IPS DF 4.7 (cell line): ENCODE data around the gene DRC3.

Experiments
- DNase-seq: peaks from one replicate; pipeline ENCODE4 v3.0.0-alpha.2; 2013; ENCODE audit warnings: low spot score; ENCODE audit errors: extremely low read depth

Gene DRC3

DNA sequence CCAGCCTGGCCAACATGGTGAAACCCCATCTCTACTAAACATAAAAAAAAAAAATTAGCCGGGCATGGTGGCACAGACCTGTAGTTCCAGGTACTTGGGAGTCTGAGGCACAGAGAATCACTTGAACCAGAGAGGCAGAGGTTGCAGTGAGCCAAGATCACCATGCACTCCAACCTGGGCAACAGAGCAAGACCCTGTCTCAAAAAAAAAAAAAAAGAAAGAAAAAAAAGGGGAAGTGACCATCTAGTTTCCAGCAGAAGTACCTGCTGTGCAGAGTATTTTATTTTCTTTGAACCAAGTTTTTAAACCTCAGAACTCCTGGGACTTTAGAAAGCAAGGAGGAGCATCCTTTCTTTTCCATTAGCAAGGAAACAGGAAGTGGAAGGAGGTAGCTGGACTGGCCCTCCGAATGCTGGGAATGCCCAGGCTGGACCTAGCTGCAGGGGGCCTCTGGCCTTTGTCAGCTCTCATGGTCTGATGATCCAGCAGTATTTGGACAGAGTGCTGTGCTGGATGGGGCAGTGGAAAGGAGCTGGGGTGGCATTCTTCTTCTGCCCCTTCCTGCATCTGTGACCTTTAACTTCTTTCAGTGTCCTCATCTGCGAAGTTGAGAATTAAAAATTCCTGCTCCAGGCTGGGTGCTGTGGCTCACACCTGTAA is 73.2 kb downstream of the DRC3 start:
- DNase-seq = no peak

DNA sequence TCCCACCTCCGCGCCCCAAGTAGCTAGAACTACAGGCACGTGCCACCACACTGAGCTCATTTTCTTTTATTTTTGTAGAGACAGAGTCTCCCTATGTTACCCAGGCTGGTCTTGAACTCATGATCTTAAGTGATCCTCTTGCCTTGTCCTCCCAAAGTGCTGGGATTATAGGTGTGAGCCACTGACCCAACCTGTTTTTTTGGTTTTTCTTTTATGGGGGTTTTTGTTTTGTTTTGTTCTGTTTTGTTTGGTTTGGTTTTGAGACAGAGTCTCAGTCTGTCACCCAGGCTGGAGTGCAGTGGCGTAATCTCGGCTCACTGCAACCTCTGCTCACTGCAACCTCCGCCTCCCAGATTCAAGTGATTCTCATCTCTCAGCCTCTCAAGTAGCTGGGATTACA is 82.9 kb downstream of the DRC3 start:
- no peak for DNase-seq

DNA sequence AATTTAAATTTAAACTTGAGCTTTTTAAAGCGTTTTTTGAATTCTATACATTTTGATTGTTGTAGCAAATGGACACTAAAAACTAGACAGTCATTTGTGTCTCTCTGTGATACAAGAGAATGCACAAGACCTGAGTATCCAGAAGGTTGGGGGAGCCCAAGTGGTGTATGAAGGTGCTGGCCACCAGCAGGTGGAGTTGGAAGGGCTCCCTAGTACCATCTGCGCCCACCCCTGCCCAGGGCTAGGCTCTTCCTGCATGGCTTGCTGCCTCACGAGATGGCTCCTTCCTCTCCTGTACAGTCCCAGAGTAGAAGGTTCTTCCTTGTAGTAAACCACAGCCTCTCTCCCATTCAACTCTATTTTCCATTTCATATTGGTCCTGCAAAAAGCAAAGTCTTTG is 83.6 kb downstream of the DRC3 start:
- no peak for DNase-seq

DNA sequence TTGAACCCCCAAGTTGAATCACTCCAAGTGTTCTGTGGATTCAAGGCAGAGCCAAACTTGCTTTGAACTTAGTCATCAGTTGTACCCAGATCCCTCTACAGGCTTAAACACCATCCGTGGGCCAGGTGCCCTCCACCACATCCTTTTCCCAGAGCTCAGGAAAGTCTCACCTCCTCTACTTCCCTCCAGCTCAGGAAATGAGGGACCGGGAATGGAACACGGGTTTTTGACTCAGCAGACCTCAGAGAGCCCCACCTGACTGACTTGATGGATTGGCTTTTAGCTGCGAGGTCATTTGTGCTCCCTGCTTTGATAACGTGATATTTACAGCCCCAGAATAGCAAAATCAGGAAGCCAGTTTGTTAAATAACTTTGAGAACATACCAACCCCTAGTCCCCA is 86.6 kb downstream of the DRC3 start:
- DNase-seq = no peak

DNA sequence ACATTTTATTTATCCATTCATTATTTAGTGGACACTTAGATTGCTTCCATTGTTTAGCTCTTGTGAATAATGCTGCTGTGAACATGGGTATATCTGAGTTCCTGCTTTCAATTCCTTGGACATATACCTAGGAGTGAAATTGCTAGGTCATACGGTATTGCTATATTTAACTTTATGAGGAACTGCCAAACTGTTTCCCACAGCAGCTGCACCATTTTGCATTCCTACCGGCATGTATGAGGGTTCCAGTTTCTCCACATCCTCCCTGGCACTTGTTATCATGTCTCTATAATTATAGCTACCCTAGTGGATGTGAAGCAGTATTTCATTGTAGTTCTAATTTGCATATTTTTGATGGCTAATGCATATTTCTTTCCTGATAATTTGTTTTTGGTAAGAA is 91.4 kb downstream of the DRC3 start:
- no peak for DNase-seq

DNA sequence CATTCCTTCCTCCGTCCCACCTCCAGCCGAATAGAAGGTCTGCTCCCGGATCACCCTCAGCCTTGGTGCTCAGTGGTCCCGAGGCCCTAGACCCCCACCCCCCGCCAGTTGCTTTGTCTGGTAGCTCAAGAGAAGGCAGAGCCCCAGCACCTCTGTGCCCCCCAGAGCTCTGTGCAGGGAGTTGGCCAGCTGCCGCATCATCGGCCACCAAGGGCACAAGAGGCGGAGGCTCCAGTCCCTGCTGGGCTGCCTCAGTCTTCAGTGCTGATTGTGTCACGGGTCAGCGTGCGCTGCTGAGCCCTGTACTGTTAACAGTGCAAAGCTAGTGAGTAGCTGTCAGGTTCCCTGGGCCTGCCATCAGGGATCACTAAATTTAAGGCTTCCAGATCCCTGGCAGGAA is 92.9 kb downstream of the DRC3 start:
- DNase-seq = no peak
